Muscle layer of duodenum (tissue), 2 donors: ENCODE data around the gene RAB4A.

ENCODE experiments used
- H3K27ac ChIP-seq: one replicate; pipeline ENCODE4 v1.7.0; 2013; ENCODE audit warnings: mild to moderate bottlenecking, low read length
- H3K27me3 ChIP-seq: one replicate; pipeline ENCODE4 v1.7.0; 2013; ENCODE audit warnings: low read depth, mild to moderate bottlenecking, control low read depth, low read length
- H3K36me3 ChIP-seq, 2 donors: one replicate each; pipeline ENCODE4 v1.7.0; 2013; ENCODE audit warnings: low read length in 2 of 2, control low read depth in 1 of 2, mild to moderate bottlenecking in 1 of 2; ENCODE audit not compliant: insufficient read depth in 2 of 2, control insufficient read depth in 1 of 2
- H3K4me1 ChIP-seq, 2 donors: one replicate each; pipeline ENCODE4 v1.7.0; 2013; ENCODE audit warnings: low read length in 2 of 2, mild to moderate bottlenecking in 2 of 2, control low read depth in 1 of 2, moderate library complexity in 1 of 2; ENCODE audit not compliant: insufficient read depth in 2 of 2, control insufficient read depth in 1 of 2
- H3K4me3 ChIP-seq, 2 donors: one replicate each; pipeline ENCODE4 v1.7.0; 2013; ENCODE audit warnings: low read length in 2 of 2, low read depth in 1 of 2, mild to moderate bottlenecking in 1 of 2
- H3K9me3 ChIP-seq, 2 donors: one replicate each; pipeline ENCODE4 v1.7.0; 2013; ENCODE audit warnings: low read length in 2 of 2, control low read depth in 1 of 2, mild to moderate bottlenecking in 1 of 2; ENCODE audit not compliant: control insufficient read depth in 1 of 2
- donor health status: healthy.

The RAB4A gene

DNA sequence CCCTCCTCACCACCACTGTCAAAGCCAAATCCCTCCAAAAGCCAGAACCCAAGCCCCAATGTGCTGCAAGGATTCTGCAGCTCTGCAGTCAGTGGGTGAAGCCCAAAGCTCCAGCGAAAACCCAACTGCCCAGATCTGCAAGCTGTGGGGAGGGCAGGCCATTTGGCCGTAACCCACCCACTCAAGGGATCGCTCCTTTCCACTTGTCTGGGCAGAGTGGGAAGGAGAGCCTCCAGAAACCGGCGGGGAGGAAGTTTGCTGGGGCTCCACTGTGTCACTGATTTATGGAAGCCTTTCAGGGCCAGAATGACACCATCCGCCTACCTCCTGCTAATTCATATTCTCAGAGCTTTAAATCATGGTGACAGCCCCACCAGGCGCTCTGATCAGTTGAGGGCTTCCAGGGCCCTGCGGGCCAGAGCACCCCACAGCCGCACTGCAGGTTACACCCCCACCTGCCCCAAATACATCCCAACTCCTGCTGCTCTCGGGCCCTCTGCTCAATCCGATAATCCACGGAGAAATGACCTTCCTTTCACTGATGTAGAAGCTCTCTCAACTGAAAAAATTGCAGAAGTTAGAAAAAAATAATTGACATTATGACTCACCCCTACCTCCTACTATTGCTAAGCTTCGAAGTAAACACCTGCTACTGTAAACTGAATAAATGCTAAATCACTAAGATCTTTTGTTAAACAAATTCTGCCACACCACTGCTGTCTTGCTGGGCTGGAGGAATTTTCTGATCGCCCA is 40.6 kb upstream of the RAB4A start:
- no peak overlapping the region for H3K4me3 ChIP-seq
- peak overlapping the region; percentile 59 for H3K27ac ChIP-seq
- H3K4me1 ChIP-seq: peaks cover 8 to 11% of the 10 kb centered on the region in 2 donors
- no peaks in the 10 kb centered on the region for H3K36me3 ChIP-seq
- H3K27me3 ChIP-seq: no peaks in the 10 kb centered on the region
- no peaks in the 10 kb centered on the region for H3K9me3 ChIP-seq

DNA sequence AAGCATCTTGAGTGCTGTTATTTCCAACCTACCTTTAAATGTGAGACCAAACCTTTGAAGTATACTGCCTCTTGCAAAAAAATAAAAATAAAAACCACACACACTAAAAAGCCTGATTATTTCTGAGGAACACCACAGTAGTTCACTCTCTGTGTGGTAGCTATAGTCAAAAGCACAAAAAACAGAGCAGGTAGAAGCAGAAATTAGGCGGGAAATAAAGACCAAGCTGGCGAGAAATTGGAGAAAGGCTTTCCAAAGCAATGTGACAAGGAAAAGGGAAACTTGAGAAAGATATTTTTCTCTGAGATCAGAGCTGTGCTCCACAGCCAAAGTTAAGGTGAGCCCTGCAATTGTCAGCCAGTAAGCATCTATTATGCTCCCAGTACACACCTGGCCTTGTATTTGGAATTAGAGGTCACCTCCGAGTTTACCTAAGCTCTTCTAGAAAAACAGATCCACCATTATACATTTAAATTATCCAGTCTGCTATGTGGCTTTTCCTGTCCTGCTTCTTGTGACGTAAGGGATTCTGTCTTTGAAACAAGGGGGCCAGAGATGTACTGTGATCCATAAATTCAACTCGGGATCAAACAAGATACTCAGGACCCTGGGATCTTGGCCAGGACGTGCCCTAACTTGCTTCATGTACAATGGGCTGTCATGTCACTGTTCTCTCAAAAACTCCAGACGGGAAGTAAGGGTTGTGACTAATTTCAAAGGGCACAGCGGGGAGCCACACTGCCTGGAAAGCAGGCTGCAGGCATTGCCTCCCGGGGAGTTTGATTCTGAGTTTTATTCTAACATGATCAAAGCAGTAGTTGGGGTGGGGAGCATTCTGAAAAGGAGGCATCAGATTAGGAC is 39.8 kb upstream of the RAB4A start:
- Histone ChIP-seq H3K27me3 (no peaks in the 10 kb centered on the region), H3K4me1 (peaks cover 8 to 11% of the 10 kb centered on the region in 2 donors), H3K36me3 (no peaks in the 10 kb centered on the region), H3K9me3 (no peaks in the 10 kb centered on the region), H3K4me3 (no peak overlapping the region), H3K27ac (peak overlapping the region; percentile 59)

DNA sequence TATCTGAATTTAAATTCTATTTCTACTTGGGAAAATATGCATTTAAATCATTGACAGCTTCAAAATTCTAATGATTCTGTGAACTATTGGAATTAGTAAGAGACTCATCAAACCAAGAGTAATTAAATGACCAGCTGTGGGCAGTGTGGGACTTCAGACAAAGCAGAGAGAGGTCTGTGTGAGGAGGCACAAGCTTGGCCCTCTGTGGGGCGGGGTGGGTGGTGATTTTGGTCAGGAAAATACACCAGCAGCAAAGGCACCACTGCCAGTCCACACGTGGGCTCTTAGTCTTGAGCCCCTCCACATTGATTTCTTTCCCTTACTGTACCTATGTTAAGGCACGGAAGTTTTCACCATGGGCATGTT is 39.2 kb upstream of the RAB4A start:
- no peaks in the 10 kb centered on the region for H3K36me3 ChIP-seq
- H3K27me3 ChIP-seq: no peaks in the 10 kb centered on the region
- peak overlapping the region; percentile 16 for H3K27ac ChIP-seq
- no peaks in the 10 kb centered on the region for H3K9me3 ChIP-seq
- H3K4me1 ChIP-seq: peaks cover 8 to 11% of the 10 kb centered on the region in 2 donors
- no peak overlapping the region for H3K4me3 ChIP-seq

DNA sequence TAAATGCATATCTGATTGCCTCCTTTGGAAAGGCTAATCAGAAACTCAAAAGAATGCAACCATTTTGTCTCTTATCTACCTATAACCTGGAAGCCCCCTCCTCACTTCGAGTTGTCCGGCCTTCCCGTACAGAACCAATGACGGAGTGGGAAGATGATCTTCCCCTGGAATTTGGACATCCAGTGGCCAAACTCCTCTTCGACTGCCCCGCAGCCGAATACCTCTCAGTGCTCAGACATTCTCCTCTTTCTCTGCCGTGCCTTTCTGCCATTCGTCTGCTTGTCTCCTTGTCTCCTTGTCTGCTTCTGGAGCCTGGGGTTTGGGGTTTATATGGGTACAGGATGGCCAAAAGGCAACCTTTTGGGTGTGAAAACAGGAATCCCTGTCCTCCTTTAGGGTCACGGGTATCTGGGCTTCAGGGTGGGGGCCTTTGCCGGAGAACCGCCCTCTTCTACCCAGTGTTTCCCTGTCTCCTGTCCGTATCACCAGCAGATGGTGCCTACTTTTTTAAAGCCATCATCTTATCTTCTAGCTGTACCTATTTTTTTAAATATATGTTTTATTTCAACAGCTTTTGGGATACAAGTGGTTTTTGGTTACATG is 35.9 kb upstream of the RAB4A start:
- Histone ChIP-seq H3K27me3 (no peaks in the 10 kb centered on the region), H3K4me3 (no peak overlapping the region), H3K4me1 (peaks cover 8 to 9% of the 10 kb centered on the region in 2 donors), H3K9me3 (no peaks in the 10 kb centered on the region), H3K36me3 (no peaks in the 10 kb centered on the region), H3K27ac (no peak overlapping the region)

DNA sequence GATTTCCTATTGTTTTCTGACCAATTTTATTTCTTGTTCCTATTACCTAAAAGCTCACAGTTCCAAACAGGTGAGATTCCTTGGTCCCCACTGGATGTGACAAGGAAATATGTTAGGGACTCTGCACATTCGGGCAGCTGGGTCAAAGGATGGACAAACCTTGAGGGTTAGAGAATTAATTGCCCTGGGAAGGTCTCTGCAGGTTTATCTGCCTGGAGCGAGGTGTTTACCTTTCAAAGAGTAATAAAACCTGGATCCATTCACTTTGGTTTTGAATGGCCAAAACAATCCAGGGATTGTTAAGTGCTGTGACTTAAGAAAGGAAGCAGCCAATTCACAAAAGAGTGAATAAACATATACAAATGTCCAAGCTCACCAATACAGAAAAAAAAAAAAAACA is 33.6 kb upstream of the RAB4A start:
- Histone ChIP-seq H3K27me3 (no peaks in the 10 kb centered on the region), H3K9me3 (no peaks in the 10 kb centered on the region), H3K27ac (no peak overlapping the region), H3K36me3 (no peaks in the 10 kb centered on the region), H3K4me3 (no peak overlapping the region), H3K4me1 (no peaks in the 10 kb centered on the region)

DNA sequence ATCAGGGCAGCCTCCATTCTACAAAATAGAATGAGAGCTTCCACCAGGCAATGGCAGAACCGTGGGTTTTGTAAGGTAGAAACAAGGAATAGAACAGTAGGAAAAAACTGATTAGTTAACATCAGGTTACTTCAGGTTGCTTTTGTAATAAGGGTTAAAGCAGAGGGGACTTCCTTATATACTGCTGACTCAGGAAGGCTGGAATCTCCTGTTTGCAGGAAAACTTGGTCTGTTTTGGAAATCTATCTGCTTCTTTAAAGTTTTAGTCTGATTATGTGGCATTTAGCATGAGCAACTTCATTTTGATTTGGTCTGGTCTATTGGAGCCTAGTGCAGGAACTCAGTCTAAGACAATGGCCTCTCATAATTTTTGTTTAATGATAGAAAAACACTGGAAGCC is 32.7 kb upstream of the RAB4A start:
- Histone ChIP-seq H3K27me3 (no peaks in the 10 kb centered on the region), H3K4me3 (no peak overlapping the region), H3K27ac (no peak overlapping the region), H3K4me1 (no peaks in the 10 kb centered on the region), H3K9me3 (peaks cover under 1 to 7% of the 10 kb centered on the region in 2 donors), H3K36me3 (no peaks in the 10 kb centered on the region)

DNA sequence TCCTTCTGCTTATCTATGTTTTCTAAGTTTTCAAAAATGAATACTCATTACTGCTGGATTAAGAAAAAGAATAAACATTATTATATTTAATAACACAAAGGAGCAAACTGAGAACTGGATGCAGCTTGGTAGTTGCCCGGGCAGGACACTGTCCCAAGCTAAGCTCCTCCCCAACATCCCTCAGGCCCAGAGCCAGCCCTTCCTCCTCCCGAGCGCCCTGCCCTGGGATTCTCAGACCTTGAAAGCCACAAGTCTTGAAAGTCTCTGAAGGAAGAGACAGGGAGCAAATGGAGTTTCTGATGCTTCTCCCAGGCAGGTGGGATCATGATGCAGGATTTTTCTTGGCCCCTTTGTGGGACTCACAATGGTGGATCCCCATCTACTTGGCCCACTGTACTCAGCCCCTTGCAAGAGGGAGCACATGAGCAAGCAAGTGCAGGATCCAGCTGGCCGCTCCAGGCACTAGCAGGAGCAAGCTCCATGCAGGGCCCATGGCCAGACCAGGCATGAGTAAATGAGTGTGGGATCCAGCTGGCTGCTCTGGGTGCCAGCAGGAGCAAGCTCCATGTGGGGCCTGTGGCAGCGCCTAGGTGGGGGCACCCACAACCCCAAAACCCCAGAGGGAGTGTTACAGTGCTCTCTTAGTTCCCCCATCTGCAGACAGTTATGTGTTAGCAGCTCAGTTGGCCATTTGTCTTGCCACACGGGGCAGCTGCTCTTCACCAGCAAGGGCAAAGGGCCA is 32.1 kb upstream of the RAB4A start:
- H3K4me3 ChIP-seq: no peak overlapping the region
- H3K36me3 ChIP-seq: no peaks in the 10 kb centered on the region
- H3K4me1 ChIP-seq: no peaks in the 10 kb centered on the region
- H3K27ac ChIP-seq: no peak overlapping the region
- H3K9me3 ChIP-seq: peaks cover 7 to 14% of the 10 kb centered on the region in 2 donors
- no peaks in the 10 kb centered on the region for H3K27me3 ChIP-seq

DNA sequence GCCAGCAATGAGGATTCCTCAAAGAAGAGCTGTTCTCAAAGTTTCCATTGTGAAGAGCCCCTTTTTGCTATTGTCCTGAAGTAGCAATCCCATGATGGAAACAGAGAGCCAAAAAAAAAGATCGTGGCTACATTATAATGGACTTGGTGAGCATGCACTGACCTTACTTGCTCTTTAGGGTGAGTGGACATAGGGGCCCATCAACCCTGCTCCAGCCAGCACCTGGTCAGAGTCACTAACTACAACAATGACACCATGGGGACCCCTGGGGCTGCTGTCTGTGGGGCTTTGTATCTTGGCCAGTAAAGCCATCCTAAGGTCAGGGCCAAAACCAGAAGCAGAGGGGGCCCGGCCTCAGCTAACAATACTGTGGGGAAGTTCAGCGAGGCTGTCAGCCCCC is 30.4 kb upstream of the RAB4A start:
- no peak overlapping the region for H3K27ac ChIP-seq
- H3K36me3 ChIP-seq: no peaks in the 10 kb centered on the region
- no peaks in the 10 kb centered on the region for H3K4me1 ChIP-seq
- no peak overlapping the region for H3K4me3 ChIP-seq
- H3K27me3 ChIP-seq: no peaks in the 10 kb centered on the region
- peaks cover 7 to 14% of the 10 kb centered on the region in 2 donors for H3K9me3 ChIP-seq

DNA sequence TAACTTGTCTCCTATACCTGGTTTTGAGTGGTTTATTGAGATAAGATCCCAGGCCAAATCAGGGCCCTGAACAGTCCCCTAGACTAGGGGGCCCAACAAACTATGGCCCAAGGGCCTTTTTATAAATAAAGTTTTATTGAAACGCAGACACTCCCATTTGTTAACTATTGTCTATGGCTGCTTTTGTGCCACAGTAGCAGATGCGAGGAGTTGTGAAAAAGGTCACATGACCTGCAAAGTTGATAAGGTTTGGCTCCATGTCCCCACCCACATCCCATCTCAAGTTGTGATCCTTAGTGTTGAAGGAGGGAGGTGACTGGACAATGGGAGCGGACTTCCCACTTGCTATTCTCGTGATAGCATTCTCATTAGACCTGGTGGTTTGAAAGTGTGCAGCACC is 29.5 kb upstream of the RAB4A start:
- Histone ChIP-seq H3K4me3 (no peak overlapping the region), H3K4me1 (no peaks in the 10 kb centered on the region), H3K27ac (no peak overlapping the region), H3K36me3 (no peaks in the 10 kb centered on the region), H3K9me3 (peaks cover 7 to 14% of the 10 kb centered on the region in 2 donors), H3K27me3 (no peaks in the 10 kb centered on the region)

DNA sequence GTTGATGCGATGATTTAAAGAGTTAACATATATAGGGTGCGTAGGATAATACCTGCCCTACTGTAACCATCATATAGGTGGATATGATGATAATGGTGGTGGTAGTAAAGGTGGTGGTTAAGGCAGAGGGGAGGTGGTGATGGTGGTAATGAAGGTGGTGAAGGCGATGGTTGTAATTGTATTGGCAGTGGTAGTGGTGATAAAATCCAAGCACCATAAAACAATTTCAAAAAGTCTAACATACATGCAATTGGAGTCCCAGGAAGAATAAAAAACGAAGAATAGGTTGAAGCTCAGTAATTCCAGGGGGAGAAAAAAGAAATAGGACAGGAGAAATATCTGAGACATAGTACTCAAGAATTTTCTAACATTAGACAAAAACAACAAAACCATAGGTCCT is 27.3 kb upstream of the RAB4A start:
- Histone ChIP-seq H3K27me3 (no peaks in the 10 kb centered on the region), H3K4me3 (no peak overlapping the region), H3K4me1 (no peaks in the 10 kb centered on the region), H3K27ac (no peak overlapping the region), H3K9me3 (peaks cover 7 to 14% of the 10 kb centered on the region in 2 donors), H3K36me3 (no peaks in the 10 kb centered on the region)

DNA sequence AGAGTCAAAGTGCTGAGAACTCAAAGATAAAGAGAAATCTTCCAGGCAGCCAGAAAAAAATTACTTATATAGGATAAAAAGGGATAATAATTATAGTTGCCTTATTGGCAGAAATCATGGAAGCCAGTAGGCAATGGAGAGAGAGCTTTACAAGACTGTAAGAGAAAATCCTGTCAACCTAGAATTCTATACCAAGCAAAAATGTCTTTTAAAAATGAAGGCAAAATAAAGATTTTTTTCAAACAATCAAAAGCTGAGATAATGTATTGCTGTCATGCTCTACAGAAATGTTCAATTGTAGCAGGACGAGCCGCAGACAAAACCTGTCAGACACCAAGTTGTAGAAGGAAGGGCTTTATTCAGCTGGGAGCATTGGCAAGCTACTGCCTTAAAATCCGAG is 26.8 kb upstream of the RAB4A start:
- H3K9me3 ChIP-seq: peaks cover 7 to 14% of the 10 kb centered on the region in 2 donors
- H3K4me3 ChIP-seq: no peak overlapping the region
- H3K27ac ChIP-seq: no peak overlapping the region
- H3K36me3 ChIP-seq: no peaks in the 10 kb centered on the region
- H3K27me3 ChIP-seq: no peaks in the 10 kb centered on the region
- no peaks in the 10 kb centered on the region for H3K4me1 ChIP-seq
